Measurements from ENCODE around the gene FAM210B. TPM values are rescaled to one million over a fixed set of nuclear protein-coding genes. Genes with fewer than 3 reads are reported as not detected.
A peak's percentile ranks its signal among the peaks of the same experiment; 100 is the strongest.
"Not testable (repeated sequence)": the region's sequence is repeated elsewhere in the genome, so short reads cannot be mapped to it uniquely, and the experiment has no call there.

FAM210B gene
- total RNA-seq, 3 donors from 2014 or later, result 3.4 to 4.1 (median 3.7) TPM

- peaks cover 19% of the 10 kb centered on the region for H3K36me3 Mint-ChIP-seq (ENCODE audit: insufficient read depth)
Measured at GRCh38 chr20:56392132-56392880, 33.5 kb downstream of the FAM210B start, which contains the start of the genes AURKA and CSTF1. Gene AURKA (minus strand): TSS chr20:56392215. CDS start chr20:56388197, 4,018 bp downstream. Gene CSTF1 (plus strand): TSS chr20:56392645. CDS start chr20:56395553, 2,908 bp downstream.

GRCh38 chr20:56392881-56393482, 34.2 kb downstream of the FAM210B start:
- no peak for DNase-seq
- Mint-ChIP-seq H3K27me3 (ENCODE audit: low read depth) (no peaks in the 10 kb centered on the region), H3K9me3 (no peaks in the 10 kb centered on the region), H3K4me1 (ENCODE audit: low read depth) (peaks cover 25% of the 10 kb centered on the region), H3K4me3 (no peak overlapping the region), H3K36me3 (ENCODE audit: insufficient read depth) (peaks cover 22% of the 10 kb centered on the region)
- no peak for ATAC-seq

More at GRCh38 chr20:56392132-56392880, 33.5 kb downstream of the FAM210B start, which contains the start of the genes AURKA and CSTF1:
- ATAC-seq (peak; percentile 89 to 93), DNase-seq (peak; percentile 99)
- H3K27me3 Mint-ChIP-seq (ENCODE audit: low read depth), result no peaks in the 10 kb centered on the region
- no peak within 1 kb of the TSS for H3K4me3 Mint-ChIP-seq
- H3K4me1 Mint-ChIP-seq (ENCODE audit: low read depth), result peaks cover 25% of the 10 kb centered on the region
- no peaks in the 10 kb centered on the region for H3K9me3 Mint-ChIP-seq

GRCh38 chr20:56393653-56394052, 34.9 kb downstream of the FAM210B start:
- peaks cover 22% of the 10 kb centered on the region for H3K36me3 Mint-ChIP-seq (ENCODE audit: insufficient read depth)
- H3K4me1 Mint-ChIP-seq (ENCODE audit: low read depth), result peaks cover 25% of the 10 kb centered on the region
- H3K4me3 Mint-ChIP-seq, result no peak overlapping the region
- ATAC-seq (no peak), DNase-seq (no peak)
- no peaks in the 10 kb centered on the region for H3K27me3 Mint-ChIP-seq (ENCODE audit: low read depth)
- H3K9me3 Mint-ChIP-seq, result no peaks in the 10 kb centered on the region

GRCh38 chr20:56395166-56395565, 36.4 kb downstream of the FAM210B start:
- Mint-ChIP-seq H3K9me3 (no peaks in the 10 kb centered on the region), H3K4me3 (no peak overlapping the region), H3K36me3 (ENCODE audit: insufficient read depth) (peaks cover 32% of the 10 kb centered on the region), H3K27me3 (ENCODE audit: low read depth) (no peaks in the 10 kb centered on the region), H3K4me1 (ENCODE audit: low read depth) (peaks cover 30% of the 10 kb centered on the region)
- no peak for DNase-seq
- ATAC-seq, result no peak

GRCh38 chr20:56400001-56400640, 41.3 kb downstream of the FAM210B start:
- ATAC-seq (peak; percentile 65 to 73), DNase-seq (peak; percentile 63)
- peaks cover 7% of the 10 kb centered on the region for H3K4me1 Mint-ChIP-seq (ENCODE audit: low read depth)
- H3K36me3 Mint-ChIP-seq (ENCODE audit: insufficient read depth), result peaks cover 42% of the 10 kb centered on the region
- H3K9me3 Mint-ChIP-seq, result no peaks in the 10 kb centered on the region
- H3K27me3 Mint-ChIP-seq (ENCODE audit: low read depth), result no peaks in the 10 kb centered on the region
- H3K4me3 Mint-ChIP-seq, result no peak overlapping the region

- Mint-ChIP-seq H3K36me3 (ENCODE audit: insufficient read depth) (peaks cover 43% of the 10 kb centered on the region), H3K4me3 (no peak overlapping the region), H3K4me1 (ENCODE audit: low read depth) (peaks cover 10% of the 10 kb centered on the region), H3K9me3 (no peaks in the 10 kb centered on the region), H3K27me3 (ENCODE audit: low read depth) (no peaks in the 10 kb centered on the region)
- no peak for DNase-seq
- ATAC-seq, result no peak
Measured at GRCh38 chr20:56403465-56403864, 44.7 kb downstream of the FAM210B start.

GRCh38 chr20:56405356-56405755, 46.6 kb downstream of the FAM210B start:
- ATAC-seq; DNase-seq; H3K4me1 Mint-ChIP-seq (ENCODE audit: low read depth); H3K9me3 Mint-ChIP-seq; H3K27me3 Mint-ChIP-seq (ENCODE audit: low read depth); H3K4me3 Mint-ChIP-seq: not testable (repeated sequence)
- peaks cover 32% of the 10 kb centered on the region for H3K36me3 Mint-ChIP-seq (ENCODE audit: insufficient read depth)

- no peaks in the 10 kb centered on the region for H3K27me3 Mint-ChIP-seq (ENCODE audit: low read depth)
- DNase-seq (no peak), ATAC-seq (no peak)
- H3K4me1 Mint-ChIP-seq (ENCODE audit: low read depth), result peaks cover 16% of the 10 kb centered on the region
- H3K9me3 Mint-ChIP-seq, result no peaks in the 10 kb centered on the region
- H3K4me3 Mint-ChIP-seq, result no peak overlapping the region
- H3K36me3 Mint-ChIP-seq (ENCODE audit: insufficient read depth), result peaks cover 33% of the 10 kb centered on the region
Measured at GRCh38 chr20:56406910-56407309, 48.1 kb downstream of the FAM210B start.

- no peak overlapping the region for H3K4me3 Mint-ChIP-seq
- peaks cover 25% of the 10 kb centered on the region for H3K36me3 Mint-ChIP-seq (ENCODE audit: insufficient read depth)
- peaks cover 41% of the 10 kb centered on the region for H3K4me1 Mint-ChIP-seq (ENCODE audit: low read depth)
Measured at GRCh38 chr20:56409521-56409920, 50.7 kb downstream of the FAM210B start.

GRCh38 chr20:56409956-56410355, 51.2 kb downstream of the FAM210B start:
- no peak for DNase-seq
- Mint-ChIP-seq H3K36me3 (ENCODE audit: insufficient read depth) (peaks cover 25% of the 10 kb centered on the region), H3K4me1 (ENCODE audit: low read depth) (peaks cover 45% of the 10 kb centered on the region), H3K27me3 (ENCODE audit: low read depth) (no peaks in the 10 kb centered on the region), H3K4me3 (no peak overlapping the region), H3K9me3 (no peaks in the 10 kb centered on the region)
- no peak for ATAC-seq

More at GRCh38 chr20:56409521-56409920, 50.7 kb downstream of the FAM210B start:
- Mint-ChIP-seq H3K27me3 (ENCODE audit: low read depth) (no peaks in the 10 kb centered on the region), H3K9me3 (no peaks in the 10 kb centered on the region)
- ATAC-seq (no peak), DNase-seq (no peak)

GRCh38 chr20:56411287-56411686, 52.5 kb downstream of the FAM210B start:
- DNase-seq; ATAC-seq; H3K27me3 Mint-ChIP-seq (ENCODE audit: low read depth); H3K9me3 Mint-ChIP-seq: not testable (repeated sequence)
- peaks cover 52% of the 10 kb centered on the region for H3K4me1 Mint-ChIP-seq (ENCODE audit: low read depth)
- peaks cover 15% of the 10 kb centered on the region for H3K36me3 Mint-ChIP-seq (ENCODE audit: insufficient read depth)
- peak overlapping the region; percentile 76 for H3K4me3 Mint-ChIP-seq

GRCh38 chr20:56411759-56412472, 53.1 kb downstream of the FAM210B start, which contains the start of gene CASS4:
Gene CASS4 (plus strand): TSS chr20:56412260. CDS start chr20:56412459, 199 bp downstream.
- ATAC-seq (peak; percentile 70 to 76), DNase-seq (no peak)
- no peaks in the 10 kb centered on the region for H3K27me3 Mint-ChIP-seq (ENCODE audit: low read depth)
- H3K4me1 Mint-ChIP-seq (ENCODE audit: low read depth), result peaks cover 59% of the 10 kb centered on the region
- H3K4me3 Mint-ChIP-seq, result peak within 1 kb of the TSS; percentile 76
- peaks cover 13% of the 10 kb centered on the region for H3K36me3 Mint-ChIP-seq (ENCODE audit: insufficient read depth)
- no peaks in the 10 kb centered on the region for H3K9me3 Mint-ChIP-seq

- DNase-seq (no peak), ATAC-seq (no peak)
- H3K4me3 Mint-ChIP-seq, result peak overlapping the region; percentile 76
- H3K36me3 Mint-ChIP-seq (ENCODE audit: insufficient read depth), result peaks cover 11% of the 10 kb centered on the region
- H3K27me3 Mint-ChIP-seq (ENCODE audit: low read depth), result no peaks in the 10 kb centered on the region
- H3K4me1 Mint-ChIP-seq (ENCODE audit: low read depth), result peaks cover 64% of the 10 kb centered on the region
- no peaks in the 10 kb centered on the region for H3K9me3 Mint-ChIP-seq
Measured at GRCh38 chr20:56412473-56412790, 53.7 kb downstream of the FAM210B start.

- no peaks in the 10 kb centered on the region for H3K9me3 Mint-ChIP-seq
- H3K4me3 Mint-ChIP-seq, result peak overlapping the region; percentile 76
- H3K4me1 Mint-ChIP-seq (ENCODE audit: low read depth), result peaks cover 69% of the 10 kb centered on the region
- H3K36me3 Mint-ChIP-seq (ENCODE audit: insufficient read depth), result peaks cover 9% of the 10 kb centered on the region
- no peaks in the 10 kb centered on the region for H3K27me3 Mint-ChIP-seq (ENCODE audit: low read depth)
- DNase-seq (no peak), ATAC-seq (no peak)
Measured at GRCh38 chr20:56412949-56413348, 54.2 kb downstream of the FAM210B start.
